DOHH2 (cell line): ENCODE results near the gene PIWIL1.

ENCODE experiments used
- CTCF ChIP-seq: fragments of 200-600 bp; sonication (generic); IDR thresholded peaks from one replicate; pipeline ENCODE4 v1.5.1; 2014; ENCODE audit warnings: antibody characterized with exemption, mild to moderate bottlenecking, low read depth, low read length; ENCODE audit not compliant: poor library complexity, severe bottlenecking
- EZH2phosphoT487 ChIP-seq: fragments of 200-600 bp; sonication (generic); IDR thresholded peaks from 2 replicates; pipeline ENCODE4 v1.6.1; 2017; ENCODE audit warnings: borderline replicate concordance, mild to moderate bottlenecking, antibody characterized with exemption, low read length, moderate library complexity, mixed read lengths

- no peak for TF ChIP-seq CTCF
- TF ChIP-seq EZH2phosphoT487 = no peak
Measured at GRCh38 chr12:130367523-130367922, 29.8 kb downstream of the PIWIL1 start.
